CD4-positive, alpha-beta T cell treated with Interleukin-17A for 4 hours (primary cell): ENCODE data around the gene FOXD2.

Source experiments
- DNase-seq: peaks from one replicate; pipeline ENCODE4 v3.0.0-alpha.2; 2020; ENCODE audit warnings: mixed read lengths

The FOXD2 gene

DNA sequence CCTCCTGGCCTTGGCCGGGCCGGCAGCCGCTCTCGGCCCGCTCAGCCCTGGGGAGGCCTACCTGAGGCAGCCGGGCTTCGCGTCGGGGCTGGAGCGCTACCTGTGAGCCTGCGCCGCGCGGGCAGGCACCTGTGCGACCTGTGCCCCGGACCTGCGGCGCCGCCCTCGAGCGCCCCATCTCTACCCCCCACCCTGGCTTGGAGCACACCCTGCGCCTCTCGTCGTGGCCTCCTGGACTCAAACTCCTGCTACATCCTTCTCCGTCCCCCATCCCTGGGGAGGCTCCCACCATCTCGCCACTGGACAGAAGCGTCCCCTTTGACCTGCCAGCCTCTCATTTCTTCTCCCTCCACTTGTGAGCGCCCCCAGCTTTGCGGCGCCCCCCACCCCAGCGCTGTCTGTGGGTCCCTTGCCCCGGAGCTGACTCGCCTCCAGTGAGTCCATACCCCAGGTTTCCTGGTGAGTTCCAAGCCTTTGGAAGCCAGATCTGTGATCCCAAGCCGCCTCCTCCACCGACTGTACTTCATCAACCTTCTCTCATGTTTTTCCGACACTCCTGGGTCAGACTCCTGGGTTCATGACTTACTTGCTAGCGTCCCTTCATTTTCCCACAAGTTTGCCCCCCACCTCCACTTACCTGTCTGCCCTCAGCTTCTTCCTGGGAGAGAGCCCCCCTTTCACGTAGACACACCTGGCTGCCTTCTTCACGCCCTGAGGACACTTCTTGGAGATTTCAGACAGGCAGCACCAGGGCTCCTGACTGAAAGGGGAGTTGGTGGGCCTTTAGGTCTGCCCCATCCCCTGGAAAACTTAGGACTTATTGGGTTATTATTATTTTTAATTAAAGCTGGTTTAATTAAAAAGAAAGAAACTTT lies 20.4 kb upstream of the FOXD2 start:
- no peak for DNase-seq

DNA sequence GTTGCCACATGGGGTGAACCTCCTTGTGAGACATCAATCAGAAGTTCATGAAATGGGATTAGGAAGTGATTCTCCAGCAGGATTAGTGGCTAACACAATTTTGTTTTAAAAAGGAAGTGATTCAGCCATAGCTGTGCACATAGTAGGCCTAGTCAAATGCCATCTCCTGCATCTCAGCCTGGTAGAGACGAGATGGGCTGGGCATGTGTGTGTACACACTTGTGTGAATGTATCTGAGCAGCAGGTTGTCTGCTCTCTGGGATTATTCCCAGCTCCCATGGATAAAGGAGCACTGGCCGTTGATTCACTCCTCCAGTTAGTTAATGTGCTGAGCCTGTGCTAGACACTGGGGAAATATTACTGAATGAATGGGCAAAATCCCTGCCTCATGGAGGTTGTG lies 19.7 kb upstream of the FOXD2 start:
- no peak for DNase-seq

DNA sequence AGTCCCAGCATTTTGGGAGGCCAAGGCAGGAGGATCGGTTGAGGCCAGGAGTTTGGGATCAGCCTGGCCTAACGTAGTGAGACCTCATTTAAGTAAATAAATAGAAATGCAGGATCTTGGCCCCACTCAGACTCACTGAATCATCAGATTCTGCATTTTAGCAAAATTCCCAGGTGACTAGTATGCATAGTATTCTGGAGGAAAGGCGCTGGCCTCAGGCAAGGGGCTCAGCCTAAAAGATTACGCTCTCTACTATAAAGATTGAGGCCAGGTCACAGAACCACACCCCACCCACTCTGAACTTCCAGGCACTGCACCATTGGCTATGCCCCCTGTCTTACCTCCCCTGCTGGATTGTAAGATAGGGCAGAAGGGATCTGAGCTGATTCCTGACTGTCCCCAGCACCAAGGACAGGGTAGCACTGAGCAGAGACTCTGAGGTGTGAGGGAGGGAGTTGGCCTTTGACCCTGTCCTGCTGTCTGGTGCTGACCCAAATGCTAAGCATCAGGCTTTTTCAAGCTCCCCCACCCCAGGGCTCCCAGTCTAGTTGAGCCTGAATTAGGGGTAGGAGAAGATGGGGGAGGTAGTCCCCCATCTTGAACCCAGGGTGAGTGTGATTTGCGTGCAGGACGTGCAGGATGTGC lies 19.0 kb upstream of the FOXD2 start:
- DNase-seq = no peak

DNA sequence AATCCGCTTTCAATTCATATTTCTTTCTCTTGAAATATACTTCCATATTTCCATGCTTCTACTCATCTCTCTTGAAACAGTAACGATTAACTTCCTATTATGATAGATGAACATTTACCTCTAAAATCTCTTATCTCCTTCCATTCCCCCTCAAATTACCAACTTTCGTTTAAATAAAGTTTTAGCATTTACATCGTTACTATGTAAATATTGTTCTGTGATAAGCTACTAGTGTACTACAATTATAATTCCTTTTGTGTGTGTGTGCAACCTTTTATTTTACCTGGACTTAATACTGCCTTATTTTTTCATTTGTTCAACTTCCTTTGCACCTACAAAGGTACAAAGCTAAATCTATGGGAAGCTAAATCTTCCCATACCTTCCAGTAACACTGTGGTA lies 17.3 kb upstream of the FOXD2 start:
- DNase-seq = no peak

DNA sequence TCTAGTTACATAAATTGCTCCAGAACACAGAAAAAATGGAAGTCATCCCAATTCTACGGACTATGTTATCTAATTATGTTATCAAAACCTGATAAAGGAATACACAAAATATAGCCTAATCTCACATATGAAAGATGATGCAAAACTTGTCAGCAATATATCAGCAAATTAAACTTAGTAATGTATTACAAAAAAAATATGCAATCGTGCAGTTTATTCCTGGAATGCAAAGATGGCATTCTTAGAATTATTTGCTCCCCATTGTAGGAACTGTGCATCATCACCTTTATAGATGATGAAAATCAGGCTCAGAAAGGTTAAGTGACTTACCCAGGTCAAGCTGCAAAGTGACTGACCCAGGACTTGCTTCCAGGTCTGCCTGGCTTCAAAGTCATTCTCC lies 14.0 kb upstream of the FOXD2 start:
- no peak for DNase-seq

DNA sequence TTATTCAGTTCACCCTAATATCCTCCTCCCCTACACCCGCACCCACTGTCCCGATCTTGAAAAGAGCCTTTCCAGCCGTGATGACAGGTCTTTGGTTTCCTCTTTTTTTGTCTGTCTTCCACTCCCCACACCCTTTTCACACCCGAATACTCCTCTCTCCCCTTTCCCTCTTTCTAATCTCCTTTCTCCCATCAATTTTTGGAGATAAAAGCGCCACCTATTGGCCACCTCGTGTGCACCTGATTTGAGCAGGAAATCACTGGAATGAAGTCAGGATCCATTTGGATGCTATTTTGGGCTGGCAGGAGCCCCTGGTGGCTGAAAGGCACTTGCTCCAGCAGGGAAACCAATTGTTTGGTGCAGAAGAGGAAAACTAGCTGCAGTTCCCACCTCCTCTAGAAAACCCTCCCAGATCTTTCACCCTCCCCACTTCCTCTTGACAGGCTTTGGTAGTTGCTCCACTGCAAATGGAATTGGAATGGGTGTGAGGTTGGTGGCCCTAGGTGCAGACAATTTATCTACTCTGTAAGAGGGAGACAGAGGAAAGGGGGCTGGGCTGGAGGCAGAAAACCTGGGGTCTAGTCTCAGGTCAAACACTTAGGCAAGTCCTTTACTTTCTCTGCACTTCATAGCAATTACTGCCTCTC lies 13.4 kb upstream of the FOXD2 start:
- peak; percentile 33 for DNase-seq

DNA sequence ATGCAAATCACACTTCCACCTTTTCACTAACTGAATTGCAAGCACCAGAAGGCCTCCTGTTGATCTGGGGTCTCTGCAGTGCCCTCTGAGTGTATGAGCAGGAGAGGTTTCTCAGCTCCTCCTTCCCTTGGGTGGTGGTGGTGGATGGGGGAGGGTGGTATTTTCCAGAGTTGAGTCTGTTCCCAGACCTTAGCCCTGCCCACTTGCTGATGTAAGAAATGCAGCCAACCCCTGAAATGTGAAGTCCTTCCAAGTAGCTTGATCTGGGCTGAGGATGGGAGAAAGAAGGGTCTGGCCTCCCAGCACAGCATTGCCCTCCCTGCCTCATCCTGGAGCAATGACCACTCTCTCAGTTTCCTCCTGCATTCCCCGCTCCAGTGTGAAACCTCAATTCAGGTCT lies 6.3 kb upstream of the FOXD2 start:
- no peak for DNase-seq

DNA sequence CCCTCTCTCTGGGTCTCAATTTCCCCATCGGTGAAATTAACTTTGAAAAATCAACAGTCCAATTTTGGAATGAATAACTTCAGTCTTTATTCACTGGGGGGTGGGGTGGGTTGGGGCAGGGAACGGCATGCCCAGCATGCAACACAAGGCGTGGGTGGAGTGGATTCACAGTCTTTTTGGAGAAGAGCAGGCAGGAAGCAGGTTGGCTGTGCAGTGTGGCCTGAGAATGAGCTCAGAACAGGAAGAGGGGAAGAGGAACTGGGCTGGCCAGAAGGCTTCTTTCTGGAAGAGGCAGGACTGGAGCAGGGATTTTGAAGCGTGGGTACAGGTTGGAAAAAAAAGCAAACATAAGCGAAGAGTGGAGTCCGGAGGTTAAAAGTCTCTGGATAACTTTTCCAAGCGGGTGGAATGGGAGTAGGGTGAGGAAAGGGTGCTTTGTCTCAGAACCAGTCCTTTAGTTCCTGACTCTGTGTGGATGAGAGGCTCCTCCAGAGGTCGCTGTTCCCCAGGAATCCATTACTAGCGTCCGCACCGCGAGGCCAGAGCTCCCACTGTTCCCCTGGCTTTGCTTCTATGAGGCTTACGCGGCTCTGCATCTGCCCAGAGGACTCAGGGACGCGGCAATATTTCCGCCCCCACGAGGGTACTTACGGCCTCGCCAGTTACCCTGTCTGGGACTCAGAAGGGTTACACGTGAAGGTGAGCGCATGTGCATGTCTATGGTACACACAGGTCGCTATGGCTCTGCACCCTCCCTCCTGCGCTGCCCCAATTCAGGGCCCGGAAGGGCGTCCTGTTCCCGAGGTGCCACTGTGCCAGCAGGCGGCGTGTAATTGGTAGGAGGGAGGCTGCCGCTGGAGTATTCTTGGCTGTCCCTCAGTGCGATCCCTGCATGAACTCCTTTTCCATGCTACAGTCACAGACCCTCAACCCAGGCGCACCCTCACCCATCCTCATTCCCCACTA lies 5.5 kb upstream of the FOXD2 start:
- peak; percentile 75 for DNase-seq

DNA sequence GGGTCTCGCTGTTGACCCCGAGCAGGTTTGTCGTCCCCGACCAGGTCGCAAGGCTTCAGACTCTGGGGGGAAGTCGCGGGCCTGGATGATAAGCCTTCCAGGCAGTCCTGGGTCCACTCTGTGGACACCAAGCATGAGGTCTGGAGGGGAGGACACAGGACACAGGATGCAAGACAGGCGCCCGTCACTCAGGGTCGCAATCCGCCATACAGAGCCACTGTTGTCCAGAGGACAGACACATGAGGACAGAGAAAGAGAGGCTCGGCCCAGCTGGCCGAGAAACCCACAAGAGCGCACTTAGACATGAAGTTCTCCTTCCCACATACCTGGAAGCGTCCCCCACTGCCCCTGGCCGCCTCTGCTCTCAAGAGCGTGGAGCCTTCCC lies 4.8 kb upstream of the FOXD2 start:
- no peak for DNase-seq

DNA sequence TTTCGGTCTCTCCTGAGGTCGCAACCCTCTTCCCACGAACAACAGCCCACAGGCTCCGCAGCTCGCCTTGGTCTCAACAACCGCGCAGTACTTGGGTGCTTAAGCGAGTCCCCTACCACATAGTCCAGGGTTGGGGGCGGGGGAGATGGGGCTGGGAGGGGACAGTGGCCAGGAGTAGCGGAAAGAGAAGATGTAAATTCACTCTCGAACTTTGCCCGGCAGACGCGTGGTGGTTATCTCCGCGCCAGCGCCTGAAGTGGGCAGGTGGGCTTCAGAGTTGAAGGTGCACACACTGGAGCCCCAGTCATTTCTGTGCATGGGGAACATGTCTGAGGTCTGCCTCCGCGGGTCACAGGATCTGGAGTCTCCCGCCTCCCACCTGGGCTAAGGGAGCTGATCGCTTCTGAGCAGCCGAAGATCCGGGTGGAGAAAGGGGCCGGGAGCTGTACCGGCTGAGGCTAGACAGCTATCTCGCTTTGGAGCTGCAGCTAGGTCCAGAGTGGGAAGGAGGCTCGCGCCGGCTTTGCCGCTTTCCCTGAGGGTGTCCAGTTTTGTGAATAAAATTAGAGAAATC lies 4.3 kb upstream of the FOXD2 start:
- no peak for DNase-seq

DNA sequence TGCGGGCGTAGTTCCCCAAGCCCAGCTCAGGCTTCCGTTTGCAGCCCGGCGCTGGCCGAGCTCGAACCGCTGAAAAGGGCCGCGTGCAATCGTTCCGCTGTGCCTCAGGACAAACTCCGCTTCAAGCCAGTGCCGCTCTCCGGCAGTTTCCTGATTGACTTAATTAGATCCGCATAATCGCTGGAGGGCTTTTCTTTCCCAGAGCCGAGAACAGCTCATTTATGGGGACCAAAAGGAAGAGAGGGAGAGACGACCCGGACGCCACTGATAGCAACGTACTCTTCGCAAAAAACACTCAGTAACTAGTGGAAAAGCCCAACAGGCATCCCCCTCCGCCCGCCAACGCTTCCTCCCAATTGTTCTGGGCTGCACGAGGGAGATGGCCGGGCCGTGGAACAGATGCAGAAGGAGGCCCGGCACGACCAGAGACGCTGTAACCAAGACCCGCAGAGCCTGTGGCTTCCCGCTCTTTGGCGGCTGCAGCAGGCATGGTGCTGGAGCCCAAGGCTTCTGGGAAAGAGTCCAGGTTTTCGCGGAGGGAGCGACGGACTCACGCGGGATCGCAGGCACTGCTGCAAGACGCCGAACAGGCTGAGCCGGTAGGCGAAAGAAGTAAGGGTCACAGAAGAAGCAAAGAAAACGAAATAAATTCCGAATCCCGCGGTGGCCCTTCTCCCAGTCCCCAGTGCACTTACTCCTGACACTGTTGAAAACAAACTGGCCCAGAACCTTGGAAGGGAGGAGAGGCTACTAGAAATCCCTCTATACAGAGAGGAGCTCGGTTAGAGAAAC lies 3.6 kb upstream of the FOXD2 start:
- peak; percentile 27 for DNase-seq

DNA sequence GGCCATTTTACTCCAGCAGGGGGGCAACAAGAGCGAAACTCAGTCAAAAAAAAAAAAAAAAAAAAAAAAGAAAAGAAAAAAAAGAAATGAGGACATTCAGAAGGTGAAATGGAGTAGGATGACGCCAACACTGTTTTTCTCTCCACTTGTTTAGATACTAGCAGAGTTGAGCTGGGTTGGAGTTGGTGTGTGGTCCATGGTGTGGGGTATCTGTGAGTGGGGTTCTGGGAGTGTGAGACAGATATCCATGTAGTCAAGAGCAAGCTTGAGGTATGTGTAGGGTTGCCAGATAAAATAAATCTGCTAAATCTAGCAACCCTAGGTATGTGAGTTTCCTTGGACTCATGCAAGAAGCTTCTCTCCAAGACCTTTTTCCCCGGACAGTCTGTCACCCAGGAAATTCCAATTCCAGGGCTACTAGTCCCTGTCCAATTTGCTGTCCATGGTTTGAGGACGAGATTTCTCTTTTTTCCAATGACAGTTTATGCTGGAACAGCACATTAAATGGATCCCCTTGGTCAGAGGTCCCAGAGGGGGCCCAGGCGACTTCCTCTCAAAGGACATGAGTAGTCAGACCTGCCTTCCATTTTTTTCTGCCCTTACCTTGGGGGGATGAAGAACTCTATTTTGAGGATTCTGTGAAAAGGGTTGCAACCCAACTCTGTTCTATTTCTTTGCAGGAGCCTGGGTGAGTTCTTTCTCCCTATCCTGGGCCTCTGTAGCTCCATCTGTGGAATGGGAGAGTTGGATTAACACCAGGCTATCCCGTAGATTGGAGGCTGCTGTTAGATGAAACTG lies 2.1 kb upstream of the FOXD2 start:
- no peak for DNase-seq

DNA sequence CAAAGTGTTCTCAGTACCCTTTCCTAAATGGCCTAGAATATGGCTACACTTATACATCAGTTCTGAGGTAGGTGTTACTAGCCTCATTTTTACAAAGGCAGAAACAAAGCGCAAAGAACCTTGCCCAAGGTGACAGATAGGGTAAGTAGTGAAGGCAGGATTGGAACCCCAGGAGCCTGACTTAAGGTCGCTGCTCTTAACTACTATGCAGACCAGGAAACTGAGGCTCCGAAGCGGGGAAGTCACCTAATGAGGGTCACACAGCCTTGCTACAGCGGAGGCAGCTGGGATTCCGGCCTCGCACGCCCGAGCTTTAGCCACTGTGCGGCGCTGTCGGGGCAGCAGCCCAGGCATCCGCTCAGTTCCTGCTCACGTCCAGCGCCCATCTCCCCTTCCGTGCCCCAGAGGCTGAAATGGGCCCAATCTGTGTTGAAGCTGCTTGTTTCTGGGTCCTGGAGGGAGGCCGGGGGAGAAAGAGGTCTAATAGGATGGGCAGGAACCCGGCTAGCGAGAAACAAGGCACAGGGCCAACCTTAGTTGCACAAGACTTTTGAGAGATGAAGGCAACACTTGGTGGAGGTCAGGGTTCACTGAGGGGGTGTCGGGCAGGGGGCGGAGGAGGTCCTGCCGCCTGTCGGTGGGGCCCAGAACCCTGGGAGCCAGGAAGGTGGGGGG lies 1.4 kb upstream of the FOXD2 start:
- peak; percentile 80 for DNase-seq

DNA sequence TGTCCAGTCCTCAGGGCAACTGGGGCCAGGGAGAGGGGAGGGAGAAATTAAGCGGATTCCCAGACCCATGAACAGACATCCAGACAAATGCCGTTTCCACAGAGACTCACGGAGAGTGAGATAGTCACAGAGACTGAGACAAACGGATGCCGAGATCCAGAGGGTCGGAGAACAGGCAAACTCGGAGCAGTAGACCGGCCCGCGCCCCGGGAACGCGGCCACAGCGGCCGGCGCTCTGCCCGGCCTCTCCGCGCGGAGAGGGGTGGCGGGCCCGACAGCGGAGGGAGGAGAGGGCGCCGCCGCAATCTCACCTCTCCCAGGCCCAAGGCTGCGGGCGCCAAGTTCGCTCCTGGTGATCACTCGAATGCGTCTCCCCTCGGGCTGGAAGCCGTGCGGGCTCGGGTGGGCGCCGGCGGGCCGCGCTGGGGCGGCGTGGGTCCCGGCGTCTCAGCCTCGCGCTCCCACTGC lies 831 bp upstream of the FOXD2 start:
- DNase-seq = no peak

DNA sequence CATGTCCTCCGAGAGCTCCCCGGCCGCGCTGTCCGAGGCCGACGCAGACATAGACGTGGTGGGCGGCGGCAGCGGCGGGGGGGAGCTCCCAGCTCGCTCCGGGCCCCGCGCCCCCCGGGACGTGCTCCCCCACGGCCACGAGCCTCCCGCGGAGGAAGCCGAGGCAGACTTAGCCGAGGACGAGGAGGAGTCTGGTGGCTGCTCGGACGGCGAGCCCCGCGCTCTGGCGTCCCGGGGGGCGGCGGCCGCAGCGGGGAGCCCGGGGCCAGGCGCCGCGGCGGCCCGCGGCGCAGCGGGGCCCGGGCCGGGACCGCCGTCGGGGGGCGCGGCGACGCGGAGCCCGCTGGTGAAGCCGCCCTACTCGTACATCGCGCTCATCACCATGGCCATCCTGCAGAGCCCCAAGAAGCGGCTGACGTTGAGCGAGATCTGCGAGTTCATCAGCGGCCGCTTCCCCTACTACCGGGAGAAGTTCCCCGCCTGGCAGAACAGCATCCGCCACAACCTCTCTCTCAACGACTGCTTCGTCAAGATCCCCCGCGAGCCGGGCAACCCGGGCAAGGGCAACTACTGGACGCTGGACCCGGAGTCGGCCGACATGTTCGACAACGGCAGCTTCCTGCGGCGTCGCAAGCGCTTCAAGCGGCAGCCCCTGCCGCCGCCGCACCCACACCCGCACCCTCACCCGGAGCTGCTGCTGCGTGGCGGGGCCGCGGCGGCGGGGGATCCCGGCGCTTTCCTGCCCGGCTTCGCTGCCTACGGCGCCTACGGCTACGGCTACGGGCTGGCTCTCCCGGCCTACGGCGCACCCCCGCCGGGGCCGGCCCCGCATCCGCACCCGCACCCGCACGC lies 547 bp downstream of the FOXD2 start:
- peak; percentile 52 for DNase-seq

DNA sequence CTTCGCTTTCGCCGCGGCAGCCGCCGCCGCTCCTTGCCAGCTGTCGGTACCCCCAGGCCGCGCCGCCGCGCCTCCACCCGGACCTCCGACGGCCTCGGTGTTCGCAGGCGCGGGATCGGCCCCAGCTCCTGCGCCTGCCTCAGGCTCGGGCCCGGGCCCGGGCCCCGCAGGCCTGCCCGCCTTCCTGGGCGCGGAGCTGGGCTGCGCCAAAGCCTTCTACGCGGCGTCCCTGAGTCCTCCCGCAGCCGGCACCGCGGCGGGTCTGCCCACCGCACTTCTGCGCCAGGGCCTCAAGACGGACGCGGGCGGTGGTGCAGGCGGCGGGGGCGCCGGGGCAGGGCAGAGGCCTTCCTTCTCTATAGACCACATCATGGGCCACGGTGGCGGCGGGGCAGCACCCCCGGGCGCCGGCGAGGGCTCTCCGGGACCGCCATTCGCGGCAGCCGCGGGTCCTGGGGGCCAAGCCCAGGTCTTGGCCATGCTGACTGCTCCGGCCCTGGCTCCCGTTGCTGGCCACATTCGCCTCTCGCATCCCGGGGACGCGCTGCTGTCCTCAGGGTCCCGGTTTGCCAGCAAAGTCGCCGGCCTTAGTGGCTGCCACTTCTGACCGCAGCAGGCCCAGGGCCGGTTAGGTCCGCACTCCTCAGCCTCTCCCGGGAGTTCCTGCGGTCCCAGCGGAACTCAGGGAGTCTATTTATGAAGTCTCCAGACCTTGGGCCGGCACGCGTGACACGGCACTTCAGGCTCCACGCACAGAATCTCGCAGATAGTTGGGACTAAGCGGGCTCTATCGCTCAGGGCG lies 1.4 kb downstream of the FOXD2 start:
- no peak for DNase-seq

DNA sequence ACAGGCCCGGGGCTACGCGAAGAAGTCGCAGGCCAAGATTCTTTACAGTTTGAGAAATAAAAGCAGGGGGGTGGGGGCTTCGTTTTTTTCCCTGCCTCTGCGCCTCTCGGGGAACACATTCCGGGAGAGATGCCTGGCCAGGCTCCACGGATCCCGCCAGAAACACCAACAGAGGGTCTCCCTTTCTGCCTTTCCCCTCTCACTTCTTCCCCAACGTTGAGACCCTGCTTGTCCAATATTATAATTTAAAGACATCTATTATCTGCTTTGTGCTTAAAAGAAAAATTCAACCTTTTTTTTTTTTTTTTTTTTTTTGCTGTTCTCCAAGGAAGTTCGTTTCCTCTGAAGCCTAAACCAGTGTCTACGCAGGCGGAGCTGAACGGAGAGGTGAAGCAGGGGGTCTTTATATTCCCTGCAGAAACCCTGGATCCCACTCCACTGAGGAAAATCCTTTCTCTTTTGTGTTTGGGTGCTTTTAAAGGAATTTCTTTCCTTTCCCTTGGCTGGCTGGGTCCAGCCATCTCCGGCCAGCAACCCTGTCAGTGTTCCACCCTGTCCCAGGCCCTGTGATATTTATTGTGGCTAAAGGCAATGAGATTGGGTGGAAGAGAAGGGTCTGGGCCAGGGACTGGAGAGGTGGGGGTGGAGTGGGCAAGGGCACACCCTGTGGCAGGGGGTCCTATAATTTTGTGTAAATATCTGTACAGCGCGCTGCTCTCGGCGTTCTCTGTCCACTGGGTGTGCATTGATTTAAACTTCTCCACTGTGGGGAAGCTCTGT lies 2.2 kb downstream of the FOXD2 start:
- no peak for DNase-seq
